Transverse colon (tissue), 4 donors: Measurements from ENCODE around the gene TOB1.

Experiments
- EP300 ChIP-seq: sonication (generic); formaldehyde crosslinking; IDR thresholded peaks from one replicate; pipeline ENCODE4 v1.6.1; 2017; ENCODE audit warnings: antibody characterized with exemption, low read depth
- POLR2AphosphoS5 ChIP-seq, 3 donors: sonication (generic); formaldehyde crosslinking; IDR thresholded peaks; one replicate each; pipeline ENCODE4 v1.6.1; 2016; ENCODE audit warnings: antibody characterized with exemption in 3 of 3
- TF ChIP-seq, protein P1 (sequence below), 5 experiments: fragments of 200-600 bp in 3 of 5; fragments of 450-650 bp in 2 of 5; sonication (generic) in 3 of 5; IDR thresholded peaks; 1 replicate in 2 of 5; 2 replicates in 3 of 5; pipeline ENCODE4 v1.5.1; 2016 to 2017; ENCODE audit warnings: antibody characterized with exemption in 5 of 5, inconsistent platforms in 3 of 5, mild to moderate bottlenecking in 2 of 5, moderate library complexity in 1 of 5

DNA sequence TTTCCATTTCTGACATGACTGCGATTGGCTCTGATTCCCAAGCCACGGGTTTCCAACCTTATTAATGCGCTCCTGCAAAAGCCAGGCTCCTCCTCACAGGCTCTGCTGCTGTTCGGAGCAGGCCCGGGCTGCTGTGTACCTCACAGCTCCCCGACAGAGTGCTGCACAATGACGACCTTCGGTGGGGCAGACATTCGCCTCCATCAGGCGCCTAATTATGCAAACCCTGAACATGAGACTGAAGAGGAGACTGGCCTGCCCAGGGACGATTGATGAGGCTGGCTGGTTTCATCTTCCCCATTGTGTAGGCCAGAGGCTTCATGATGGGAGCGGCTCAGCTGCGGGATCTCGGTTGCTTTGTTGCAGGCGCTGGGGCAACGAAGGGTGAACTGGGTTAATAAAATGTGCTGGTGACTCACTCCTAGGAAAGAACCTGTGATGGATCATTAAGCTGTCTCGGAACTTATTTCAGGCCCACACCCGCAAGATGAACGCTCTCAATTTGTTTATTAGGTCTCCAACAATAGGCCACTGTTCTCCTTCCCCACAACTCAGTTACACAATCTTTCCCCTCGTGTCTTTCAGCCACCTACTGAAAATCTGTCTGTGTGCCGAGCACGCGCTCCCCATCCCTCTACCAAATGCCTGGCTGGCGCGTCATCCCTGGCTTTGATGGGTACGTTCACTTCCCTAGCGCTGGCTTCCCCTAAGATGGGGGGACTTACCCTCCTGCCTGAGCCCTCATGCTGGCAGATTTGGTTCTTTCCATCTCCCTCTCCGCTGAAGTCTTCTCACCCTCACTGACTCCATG lies 27.2 kb upstream of the TOB1 start:
- TF ChIP-seq, protein P1, sequence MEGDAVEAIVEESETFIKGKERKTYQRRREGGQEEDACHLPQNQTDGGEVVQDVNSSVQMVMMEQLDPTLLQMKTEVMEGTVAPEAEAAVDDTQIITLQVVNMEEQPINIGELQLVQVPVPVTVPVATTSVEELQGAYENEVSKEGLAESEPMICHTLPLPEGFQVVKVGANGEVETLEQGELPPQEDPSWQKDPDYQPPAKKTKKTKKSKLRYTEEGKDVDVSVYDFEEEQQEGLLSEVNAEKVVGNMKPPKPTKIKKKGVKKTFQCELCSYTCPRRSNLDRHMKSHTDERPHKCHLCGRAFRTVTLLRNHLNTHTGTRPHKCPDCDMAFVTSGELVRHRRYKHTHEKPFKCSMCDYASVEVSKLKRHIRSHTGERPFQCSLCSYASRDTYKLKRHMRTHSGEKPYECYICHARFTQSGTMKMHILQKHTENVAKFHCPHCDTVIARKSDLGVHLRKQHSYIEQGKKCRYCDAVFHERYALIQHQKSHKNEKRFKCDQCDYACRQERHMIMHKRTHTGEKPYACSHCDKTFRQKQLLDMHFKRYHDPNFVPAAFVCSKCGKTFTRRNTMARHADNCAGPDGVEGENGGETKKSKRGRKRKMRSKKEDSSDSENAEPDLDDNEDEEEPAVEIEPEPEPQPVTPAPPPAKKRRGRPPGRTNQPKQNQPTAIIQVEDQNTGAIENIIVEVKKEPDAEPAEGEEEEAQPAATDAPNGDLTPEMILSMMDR (IDR thresholded peaks at IDR 0.05) = no peak
- TF ChIP-seq POLR2AphosphoS5 (IDR thresholded peaks at IDR 0.05) (peak in 2 of 3 donors; percentile 36 to 41), EP300 (no peak)
